ENCODE data around the gene TMEM212.

DNA sequence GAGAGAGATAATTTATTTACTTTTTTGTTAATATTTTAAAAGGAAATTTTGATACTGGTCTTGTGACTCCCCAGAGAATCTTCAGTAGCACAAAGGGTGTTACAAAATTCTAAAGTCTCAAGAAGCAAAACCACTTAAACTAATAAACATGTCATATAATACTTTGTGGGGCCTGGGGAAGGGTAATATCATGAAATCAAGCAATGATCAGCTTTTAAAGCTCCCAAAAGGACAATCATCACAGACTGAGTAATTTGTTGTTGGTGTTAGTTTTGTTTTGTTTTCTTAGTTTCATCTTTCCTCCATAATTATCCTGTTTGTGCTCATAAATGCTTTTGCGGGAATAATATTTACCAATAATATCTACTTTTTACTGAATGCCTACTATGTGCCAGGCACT is 55.0 kb downstream of the TMEM212 start:
- TF ChIP-seq, protein P1, sequence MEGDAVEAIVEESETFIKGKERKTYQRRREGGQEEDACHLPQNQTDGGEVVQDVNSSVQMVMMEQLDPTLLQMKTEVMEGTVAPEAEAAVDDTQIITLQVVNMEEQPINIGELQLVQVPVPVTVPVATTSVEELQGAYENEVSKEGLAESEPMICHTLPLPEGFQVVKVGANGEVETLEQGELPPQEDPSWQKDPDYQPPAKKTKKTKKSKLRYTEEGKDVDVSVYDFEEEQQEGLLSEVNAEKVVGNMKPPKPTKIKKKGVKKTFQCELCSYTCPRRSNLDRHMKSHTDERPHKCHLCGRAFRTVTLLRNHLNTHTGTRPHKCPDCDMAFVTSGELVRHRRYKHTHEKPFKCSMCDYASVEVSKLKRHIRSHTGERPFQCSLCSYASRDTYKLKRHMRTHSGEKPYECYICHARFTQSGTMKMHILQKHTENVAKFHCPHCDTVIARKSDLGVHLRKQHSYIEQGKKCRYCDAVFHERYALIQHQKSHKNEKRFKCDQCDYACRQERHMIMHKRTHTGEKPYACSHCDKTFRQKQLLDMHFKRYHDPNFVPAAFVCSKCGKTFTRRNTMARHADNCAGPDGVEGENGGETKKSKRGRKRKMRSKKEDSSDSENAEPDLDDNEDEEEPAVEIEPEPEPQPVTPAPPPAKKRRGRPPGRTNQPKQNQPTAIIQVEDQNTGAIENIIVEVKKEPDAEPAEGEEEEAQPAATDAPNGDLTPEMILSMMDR (IDR thresholded peaks at IDR 0.05): no peak
- TF ChIP-seq POLR2A (IDR thresholded peaks at IDR 0.05) (no peak), POLR2AphosphoS5 (IDR thresholded peaks at IDR 0.05) (no peak)
